Measurements from ENCODE around the gene TSPAN5.
"Not testable (repeated sequence)": the region's sequence is repeated elsewhere in the genome, so short reads cannot be mapped to it uniquely, and the experiment has no call there.

TSPAN5 gene

DNA sequence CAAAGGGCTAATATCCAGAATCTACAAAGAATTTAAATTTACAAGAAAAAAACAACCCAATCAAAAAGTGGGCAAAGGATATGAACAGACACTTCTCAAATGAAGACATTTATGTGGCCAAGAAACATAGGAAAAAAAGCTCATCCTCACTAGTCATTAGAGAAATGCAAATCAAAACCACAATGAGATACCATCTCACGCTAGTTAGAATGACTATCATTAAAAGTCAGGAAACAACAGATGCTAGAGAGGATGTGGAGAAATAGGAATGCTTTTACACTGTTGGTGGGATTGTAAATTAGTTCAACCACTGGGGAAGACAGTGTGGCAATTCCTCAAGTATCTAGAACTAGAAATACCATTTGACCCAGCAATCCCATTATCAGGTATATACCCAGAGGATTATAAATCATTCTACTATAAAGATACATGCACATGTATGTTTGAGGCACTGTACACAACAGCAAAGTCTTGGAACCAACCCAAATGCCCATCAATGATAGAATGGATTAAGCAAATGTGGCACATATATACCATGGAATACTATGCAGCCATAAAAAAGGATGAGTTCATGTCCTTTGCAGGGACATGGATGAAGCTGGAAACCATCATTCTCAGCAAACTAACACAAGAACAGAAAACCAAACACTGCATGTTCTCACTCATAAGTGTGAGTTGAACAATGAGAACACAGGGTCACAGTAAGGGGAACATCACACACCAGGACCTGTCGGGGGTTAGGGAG lies 197.1 kb downstream of the TSPAN5 start:
- DNase-seq (ENCODE audit: low read depth), result not testable (repeated sequence)

DNA sequence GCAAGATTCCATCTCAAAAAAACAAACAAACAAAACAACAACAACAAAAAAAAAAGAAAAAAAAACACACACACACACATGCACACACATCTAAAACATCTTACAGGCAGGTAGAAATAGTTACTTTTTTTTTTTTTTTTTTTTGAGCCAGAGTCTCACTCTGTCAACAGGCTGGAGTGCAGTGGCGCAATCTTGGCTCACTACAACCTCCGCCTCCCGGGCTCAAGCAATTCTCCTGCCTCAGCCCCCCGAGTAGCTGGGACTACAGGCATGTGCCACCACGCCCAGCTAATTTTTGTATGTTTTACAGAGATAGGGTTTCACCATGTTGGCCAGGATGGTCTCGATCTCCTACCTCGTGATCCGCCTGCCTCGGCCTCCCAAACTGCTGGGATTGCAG lies 201.0 kb downstream of the TSPAN5 start:
- DNase-seq (ENCODE audit: low read depth), result not testable (repeated sequence)

DNA sequence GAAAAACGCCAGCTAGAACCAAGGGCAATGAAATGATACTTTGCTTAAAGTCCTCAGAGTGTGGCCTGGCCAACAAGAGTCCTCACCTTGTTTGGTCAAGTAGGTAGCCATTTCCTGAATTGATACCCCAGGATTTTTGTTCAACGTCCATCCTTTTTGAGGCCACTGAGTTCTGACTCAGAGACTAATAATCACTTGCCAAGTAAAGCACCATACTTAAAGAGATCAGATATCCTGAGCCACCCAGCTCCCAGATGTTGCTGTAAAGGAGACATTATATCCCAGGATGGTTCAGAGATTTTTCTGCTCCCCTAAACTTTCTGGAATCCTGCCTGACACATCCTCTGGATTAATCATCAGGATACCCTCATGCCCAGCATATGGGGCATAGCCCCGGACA lies 206.3 kb downstream of the TSPAN5 start:
- no peak for DNase-seq (ENCODE audit: low read depth)

DNA sequence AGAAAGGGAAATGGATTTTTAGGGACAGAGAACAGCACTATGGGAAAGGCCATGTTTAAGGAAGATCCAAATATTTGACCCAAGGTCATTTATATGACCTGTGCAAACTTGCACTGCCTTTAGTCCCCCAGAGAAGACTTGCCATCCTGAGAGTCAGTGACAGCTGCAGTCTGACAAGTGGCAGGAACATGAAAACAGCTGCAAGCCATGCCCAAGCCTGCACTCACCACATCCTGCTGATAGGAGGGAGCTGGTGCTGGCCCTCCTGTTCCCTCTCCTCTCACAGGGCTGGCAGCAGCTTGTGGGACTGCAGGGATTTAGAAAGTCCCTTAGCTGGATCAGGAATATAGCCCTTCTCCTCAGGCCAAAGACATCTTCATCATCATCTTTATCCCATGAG lies 209.5 kb downstream of the TSPAN5 start:
- DNase-seq (ENCODE audit: low read depth), result peak; percentile 42

DNA sequence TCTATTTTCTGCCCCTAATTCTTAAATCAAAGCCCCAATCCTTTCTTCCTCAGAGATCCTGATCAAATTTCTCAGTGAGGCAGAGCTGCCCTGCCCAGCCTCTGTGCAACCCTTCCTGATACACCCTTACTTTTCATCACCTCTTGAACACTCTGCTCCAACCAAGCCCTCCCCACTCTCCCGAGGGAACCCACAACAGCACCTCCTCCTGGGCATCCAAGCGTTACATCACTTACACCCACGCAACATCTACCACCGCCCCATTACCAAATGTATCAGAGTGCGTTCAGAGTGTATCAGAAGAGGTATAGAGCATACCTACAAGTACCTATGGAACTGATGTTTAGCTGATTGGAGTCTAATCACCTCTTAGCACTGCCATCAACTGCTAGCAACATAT lies 210.8 kb downstream of the TSPAN5 start:
- DNase-seq (ENCODE audit: low read depth), result no peak

DNA sequence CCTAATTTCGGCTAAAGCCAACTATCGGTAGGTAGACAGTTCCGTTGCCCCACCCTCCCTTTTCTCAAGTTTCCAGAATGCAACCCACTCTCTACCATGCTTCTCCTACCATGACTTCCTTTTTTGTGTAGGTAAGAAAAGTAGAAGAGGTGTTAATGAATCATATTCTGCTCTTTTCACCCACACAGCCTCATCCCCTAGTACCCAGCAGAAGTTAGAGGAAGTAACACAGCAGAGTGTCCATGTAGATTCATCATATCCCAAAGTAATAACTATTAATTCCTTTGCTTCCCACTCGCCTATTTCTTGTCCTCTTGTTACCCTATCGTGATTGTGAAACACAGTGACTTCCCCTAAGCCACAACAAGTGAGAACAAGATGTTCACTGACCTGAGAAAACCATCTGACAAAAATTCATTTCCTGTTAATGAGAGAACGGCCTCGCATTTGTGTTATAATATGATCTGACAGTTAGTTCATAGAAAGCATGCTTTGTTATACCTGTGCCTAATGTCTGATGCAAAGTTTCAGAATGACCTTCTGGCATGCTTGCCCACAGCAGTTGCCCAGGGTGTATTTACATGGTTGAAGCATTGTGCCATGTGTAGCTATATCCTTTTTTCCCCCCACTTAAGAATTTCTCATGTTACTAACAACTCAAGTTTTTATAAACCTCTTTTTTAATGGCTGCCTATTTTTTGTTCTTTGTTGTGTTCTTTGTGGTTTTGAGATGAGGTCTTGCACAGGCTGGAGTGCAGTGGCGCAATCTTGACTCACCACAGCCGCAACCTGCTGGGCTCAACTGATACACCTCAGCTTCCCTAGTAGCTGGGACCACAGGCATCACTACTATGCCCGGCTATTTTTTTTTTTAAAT lies 211.7 kb downstream of the TSPAN5 start:
- DNase-seq (ENCODE audit: low read depth), result no peak

DNA sequence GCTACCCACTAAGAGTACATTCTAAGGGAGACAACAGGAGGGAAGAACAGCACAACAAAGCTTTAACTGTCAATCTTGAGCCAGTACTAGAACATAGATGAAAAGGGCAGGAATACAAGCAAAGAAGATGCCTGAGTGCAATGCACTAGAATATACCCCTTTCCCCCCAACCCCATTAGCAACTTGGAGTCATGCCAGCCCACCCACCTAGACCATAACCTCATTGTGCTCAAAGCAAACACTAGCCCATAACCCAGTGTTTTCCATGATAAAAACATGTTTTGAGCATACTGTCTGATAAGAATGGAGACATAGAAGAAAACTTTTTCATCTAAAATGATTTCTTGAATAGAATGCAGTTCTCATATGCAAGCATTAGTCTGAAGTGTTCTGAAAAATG lies 214.0 kb downstream of the TSPAN5 start:
- DNase-seq (ENCODE audit: low read depth), result no peak

DNA sequence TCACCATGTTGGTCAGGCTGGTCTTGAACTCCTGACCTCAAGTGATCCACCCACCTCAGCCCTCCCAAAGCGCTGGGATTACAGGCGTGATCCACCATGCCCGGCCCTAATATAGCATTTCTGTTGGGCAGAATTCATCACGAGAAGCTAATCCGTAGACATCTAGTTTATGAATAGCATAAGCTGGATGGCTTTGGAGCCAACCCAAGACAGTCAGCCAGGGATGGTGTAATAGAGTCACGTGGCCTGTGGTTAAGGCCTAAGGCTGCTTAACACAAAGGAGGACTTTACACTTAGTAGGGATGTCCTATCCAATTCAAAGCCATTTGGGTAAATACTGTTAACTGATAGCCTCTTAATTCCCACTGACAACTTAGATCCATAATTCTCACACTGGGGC lies 223.6 kb downstream of the TSPAN5 start:
- no peak for DNase-seq (ENCODE audit: low read depth)

DNA sequence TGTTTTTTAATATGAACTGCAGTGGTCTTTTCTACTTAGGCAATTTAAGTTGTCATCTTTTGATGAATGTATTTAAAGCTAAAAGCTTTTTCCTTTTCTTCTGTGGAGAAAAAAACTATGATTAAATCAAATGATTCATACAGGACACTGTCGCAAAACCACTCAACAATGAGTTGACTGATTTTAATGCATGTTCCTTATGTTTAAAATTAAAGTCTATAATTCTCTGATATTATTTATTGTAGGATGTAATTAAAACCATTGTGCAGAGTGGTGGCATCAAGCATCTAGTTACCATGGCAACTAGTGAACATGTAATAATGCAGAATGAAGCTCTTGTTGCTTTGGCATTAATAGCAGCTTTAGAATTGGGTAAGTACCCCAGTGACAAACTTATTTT lies 224.7 kb downstream of the TSPAN5 start:
- no peak for DNase-seq (ENCODE audit: low read depth)

DNA sequence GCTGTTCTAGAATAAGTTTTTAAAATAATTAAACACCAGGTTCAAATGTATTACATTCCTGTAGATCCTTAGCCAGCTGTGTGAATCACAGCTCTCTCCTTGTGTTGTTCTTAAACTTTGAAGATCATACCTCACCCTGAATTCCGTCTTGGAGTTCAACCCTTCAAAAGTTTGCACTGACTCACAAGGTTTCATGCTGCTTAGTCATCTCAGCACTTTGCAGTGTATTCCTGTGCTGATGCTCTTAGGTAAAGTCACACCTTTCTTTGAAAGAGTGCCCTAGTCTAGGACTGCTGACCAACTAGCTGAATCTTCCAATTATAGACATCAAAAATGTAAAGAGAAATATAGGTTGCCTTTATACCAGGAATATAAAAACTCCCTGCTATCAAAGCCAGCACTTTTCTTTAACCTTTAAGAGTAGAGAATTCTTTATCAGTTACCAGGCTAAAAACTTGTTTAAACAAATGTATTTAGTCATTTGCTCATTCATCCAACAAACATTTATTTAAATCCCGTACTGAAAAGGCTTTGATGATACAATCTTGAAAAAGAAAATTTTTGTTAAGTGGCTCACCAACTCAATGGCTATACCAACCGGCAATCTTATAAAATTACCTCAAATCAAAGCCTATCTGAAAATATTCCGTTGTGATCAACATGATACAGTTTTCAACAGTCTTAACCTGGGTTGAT lies 227.6 kb downstream of the TSPAN5 start:
- DNase-seq (ENCODE audit: low read depth), result no peak

DNA sequence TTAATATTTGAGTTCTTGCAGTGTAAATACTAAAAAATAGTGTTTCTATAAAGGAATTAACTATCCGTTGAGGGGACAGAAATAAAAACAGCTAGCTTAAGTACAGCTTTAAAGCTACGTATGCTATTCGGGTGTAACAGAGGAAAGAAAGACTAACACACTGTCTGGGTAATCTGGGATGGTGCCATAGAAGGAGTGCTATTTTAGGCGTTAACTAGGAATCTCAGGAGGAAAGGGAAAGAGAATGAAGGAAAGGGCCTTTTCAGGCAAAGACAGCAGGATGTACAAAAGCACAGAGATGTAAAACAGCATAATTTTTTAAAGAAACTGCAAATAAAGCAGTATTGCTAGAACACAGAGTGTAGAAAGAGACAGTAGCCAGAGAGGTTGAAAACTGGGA lies 235.4 kb downstream of the TSPAN5 start:
- no peak for DNase-seq (ENCODE audit: low read depth)

DNA sequence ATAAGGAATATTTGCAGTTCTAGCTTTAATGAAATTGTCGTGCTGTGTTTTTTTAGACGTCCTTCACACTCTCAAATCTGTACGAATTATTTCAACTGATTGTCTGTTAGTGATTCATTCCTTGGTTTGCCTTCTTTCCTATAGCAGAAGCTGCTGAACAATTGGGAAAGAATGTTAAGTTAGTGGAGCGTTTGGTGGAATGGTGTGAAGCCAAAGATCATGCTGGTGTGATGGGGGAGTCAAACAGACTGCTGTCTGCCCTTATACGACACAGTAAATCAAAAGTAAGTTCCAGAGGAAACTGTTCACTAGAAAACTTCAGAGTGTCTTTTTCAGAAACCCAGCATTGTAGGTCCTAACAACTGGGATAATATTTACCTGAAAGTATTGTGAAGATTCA lies 237.3 kb downstream of the TSPAN5 start:
- DNase-seq (ENCODE audit: low read depth), result no peak
